Keratinocyte (primary cell): Measurements from ENCODE around the gene GTF2F1.
"Not testable (repeated sequence)": the region's sequence is repeated elsewhere in the genome, so short reads cannot be mapped to it uniquely, and the experiment has no call there.

Source experiments
- CTCF ChIP-seq, 3 experiments: IDR thresholded peaks in 1 of 3; conservative IDR thresholded peaks in 1 of 3; optimal IDR thresholded peaks in 1 of 3; 2 replicates in 2 of 3; 3 replicates in 1 of 3; pipeline versions ENCODE3 to v1.5.1; 2011; ENCODE audit warnings: low read length in 3 of 3, mild to moderate bottlenecking in 3 of 3, moderate library complexity in 2 of 3, control low read depth in 1 of 3, inconsistent platforms in 1 of 3; ENCODE audit not compliant: insufficient read depth in 2 of 3; ENCODE audit errors: extremely low read depth in 1 of 3
- EZH2 ChIP-seq: IDR thresholded peaks from one replicate; pipeline ENCODE4 v1.6.1; 2012; ENCODE audit warnings: inconsistent platforms, mild to moderate bottlenecking, low read length, moderate library complexity

GRCh38 chr19:6400062-6400944 lies 7.3 kb upstream of the GTF2F1 start:
- not testable (repeated sequence) for TF ChIP-seq CTCF (optimal IDR thresholded peaks at IDR 0.05 in 1 of 3, IDR thresholded peaks at IDR 0.05 in 1 of 3, conservative IDR thresholded peaks at IDR 0.05 in 1 of 3; ENCODE audit: extremely low read depth in 1 of 3, insufficient read depth in 2 of 3, low read length in 3 of 3); EZH2
